Measurements from ENCODE around the gene PRR13. TPM values are rescaled to one million over a fixed set of nuclear protein-coding genes. Genes with fewer than 3 reads are reported as not detected.

PRR13 gene
- polyA plus RNA-seq, 1 donor from 2014 or later, result 6.4 TPM

GRCh38 chr12:53461059-53461458 is 19.5 kb downstream of the PRR13 start:
- peaks cover 13% of the 10 kb centered on the region for H3K36me3 ChIP-seq (ENCODE audit: insufficient read depth, low read length)
- no peak overlapping the region for H2AFZ ChIP-seq (ENCODE audit: low read depth, low read length)
- H3K27ac ChIP-seq (ENCODE audit: low read length), result no peak overlapping the region
- H3K79me2 ChIP-seq (replicated peaks; ENCODE audit: insufficient read depth, low read length), result peaks cover 32% of the 10 kb centered on the region
- H4K20me1 ChIP-seq (ENCODE audit: insufficient read depth), result peaks cover 25% of the 10 kb centered on the region
- no peak overlapping the region for H3K4me2 ChIP-seq (ENCODE audit: low read length)
- TF ChIP-seq TAF1 (IDR thresholded peaks at IDR 0.05; ENCODE audit: low read depth) (no peak), EZH2 (IDR thresholded peaks at IDR 0.05; ENCODE audit: borderline replicate concordance, insufficient read depth, low read length, poor library complexity, severe bottlenecking) (no peak), MXI1 (conservative IDR thresholded peaks at IDR 0.05; ENCODE audit: poor library complexity, severe bottlenecking) (no peak), POLR2AphosphoS5 (IDR thresholded peaks at IDR 0.05) (no peak), REST (IDR thresholded peaks at IDR 0.05; ENCODE audit: borderline replicate concordance) (no peak), EP300 (conservative IDR thresholded peaks at IDR 0.05; ENCODE audit: poor library complexity, severe bottlenecking) (no peak), SMC3 (conservative IDR thresholded peaks at IDR 0.05; ENCODE audit: poor library complexity) (no peak), RAD21 (conservative IDR thresholded peaks at IDR 0.05) (no peak)
- TF ChIP-seq, protein P1, sequence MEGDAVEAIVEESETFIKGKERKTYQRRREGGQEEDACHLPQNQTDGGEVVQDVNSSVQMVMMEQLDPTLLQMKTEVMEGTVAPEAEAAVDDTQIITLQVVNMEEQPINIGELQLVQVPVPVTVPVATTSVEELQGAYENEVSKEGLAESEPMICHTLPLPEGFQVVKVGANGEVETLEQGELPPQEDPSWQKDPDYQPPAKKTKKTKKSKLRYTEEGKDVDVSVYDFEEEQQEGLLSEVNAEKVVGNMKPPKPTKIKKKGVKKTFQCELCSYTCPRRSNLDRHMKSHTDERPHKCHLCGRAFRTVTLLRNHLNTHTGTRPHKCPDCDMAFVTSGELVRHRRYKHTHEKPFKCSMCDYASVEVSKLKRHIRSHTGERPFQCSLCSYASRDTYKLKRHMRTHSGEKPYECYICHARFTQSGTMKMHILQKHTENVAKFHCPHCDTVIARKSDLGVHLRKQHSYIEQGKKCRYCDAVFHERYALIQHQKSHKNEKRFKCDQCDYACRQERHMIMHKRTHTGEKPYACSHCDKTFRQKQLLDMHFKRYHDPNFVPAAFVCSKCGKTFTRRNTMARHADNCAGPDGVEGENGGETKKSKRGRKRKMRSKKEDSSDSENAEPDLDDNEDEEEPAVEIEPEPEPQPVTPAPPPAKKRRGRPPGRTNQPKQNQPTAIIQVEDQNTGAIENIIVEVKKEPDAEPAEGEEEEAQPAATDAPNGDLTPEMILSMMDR (IDR thresholded peaks at IDR 0.05; ENCODE audit: poor library complexity, severe bottlenecking), result no peak
- no peak overlapping the region for H3K9ac ChIP-seq (ENCODE audit: low read length)
- no peaks in the 10 kb centered on the region for H3K9me2 ChIP-seq (ENCODE audit: insufficient read depth, low read length)
- no peaks in the 10 kb centered on the region for H3K9me3 ChIP-seq (ENCODE audit: low read length)
- no peaks in the 10 kb centered on the region for H3F3A ChIP-seq (ENCODE audit: insufficient read depth, low read length, poor library complexity, severe bottlenecking)
- H3K27me3 ChIP-seq (ENCODE audit: insufficient read depth, low read depth, low read length), result no peaks in the 10 kb centered on the region
- H3K4me3 ChIP-seq (ENCODE audit: low read length), result no peak overlapping the region

DNA sequence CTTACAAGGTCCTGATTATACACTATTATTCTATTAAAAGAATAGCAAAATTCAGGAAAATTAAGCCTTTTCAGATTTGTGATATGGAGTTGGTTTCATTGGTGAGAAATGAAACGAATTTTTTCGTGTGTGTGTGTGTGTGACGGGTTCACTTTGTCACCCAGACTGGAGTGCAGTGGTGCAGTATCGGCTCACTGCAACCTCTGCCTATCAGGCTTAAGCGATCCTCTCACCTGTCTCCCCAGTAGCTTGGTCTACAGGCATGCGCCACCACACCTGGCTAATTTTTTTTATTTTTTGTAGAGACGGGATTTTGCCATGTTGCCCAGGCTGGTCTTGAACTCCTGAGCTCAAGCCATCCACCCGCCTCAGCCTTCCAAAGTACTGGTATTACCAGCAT is 20.1 kb downstream of the PRR13 start:
- no peaks in the 10 kb centered on the region for H3F3A ChIP-seq (ENCODE audit: insufficient read depth, low read length, poor library complexity, severe bottlenecking)
- H3K36me3 ChIP-seq (ENCODE audit: insufficient read depth, low read length), result peaks cover 13% of the 10 kb centered on the region
- H3K9me2 ChIP-seq (ENCODE audit: insufficient read depth, low read length), result no peaks in the 10 kb centered on the region
- H3K27me3 ChIP-seq (ENCODE audit: insufficient read depth, low read depth, low read length), result no peaks in the 10 kb centered on the region
- no peaks in the 10 kb centered on the region for H3K9me3 ChIP-seq (ENCODE audit: low read length)
- no peak overlapping the region for H3K9ac ChIP-seq (ENCODE audit: low read length)
- no peak overlapping the region for H3K4me2 ChIP-seq (ENCODE audit: low read length)
- peaks cover 30% of the 10 kb centered on the region for H4K20me1 ChIP-seq (ENCODE audit: insufficient read depth)
- H3K79me2 ChIP-seq (replicated peaks; ENCODE audit: insufficient read depth, low read length), result peaks cover 32% of the 10 kb centered on the region
- H3K27ac ChIP-seq (ENCODE audit: low read length), result no peak overlapping the region
- no peak for TF ChIP-seq RAD21 (conservative IDR thresholded peaks at IDR 0.05)
- no peak for TF ChIP-seq MXI1 (conservative IDR thresholded peaks at IDR 0.05; ENCODE audit: poor library complexity, severe bottlenecking)
- TF ChIP-seq POLR2AphosphoS5 (IDR thresholded peaks at IDR 0.05), result no peak
- TF ChIP-seq EZH2 (IDR thresholded peaks at IDR 0.05; ENCODE audit: borderline replicate concordance, insufficient read depth, low read length, poor library complexity, severe bottlenecking), result no peak
- no peak for TF ChIP-seq TAF1 (IDR thresholded peaks at IDR 0.05; ENCODE audit: low read depth)
- TF ChIP-seq, protein P1 (IDR thresholded peaks at IDR 0.05; ENCODE audit: poor library complexity, severe bottlenecking), result no peak
- TF ChIP-seq EP300 (conservative IDR thresholded peaks at IDR 0.05; ENCODE audit: poor library complexity, severe bottlenecking), result no peak
- TF ChIP-seq SMC3 (conservative IDR thresholded peaks at IDR 0.05; ENCODE audit: poor library complexity), result no peak
- no peak for TF ChIP-seq REST (IDR thresholded peaks at IDR 0.05; ENCODE audit: borderline replicate concordance)
- no peak overlapping the region for H3K4me3 ChIP-seq (ENCODE audit: low read length)
- H2AFZ ChIP-seq (ENCODE audit: low read depth, low read length), result no peak overlapping the region

All from neural cell (in vitro differentiated cells).